Loucy (cell line): ENCODE data around the gene CYTH4.

ENCODE experiments used
- H2AFZ ChIP-seq: fragments of 200-600 bp; sonication (generic); 2 replicates; pipeline ENCODE4 v1.6.0; 2016; ENCODE audit warnings: antibody characterized with exemption, mild to moderate bottlenecking, low read length, moderate library complexity
- H3F3A ChIP-seq: fragments of 200-600 bp; 2 replicates; pipeline ENCODE4 v1.6.0; 2016; ENCODE audit warnings: antibody characterized with exemption, low read depth, mild to moderate bottlenecking
- H3K27me3 ChIP-seq: fragments of 200-600 bp; sonication (generic); 2 replicates; pipeline ENCODE4 v1.6.1; 2014; ENCODE audit warnings: low read length, mild to moderate bottlenecking; ENCODE audit not compliant: insufficient read depth, poor library complexity, severe bottlenecking
- H3K36me3 ChIP-seq: fragments of 200-600 bp; sonication (generic); 2 replicates; pipeline ENCODE4 v1.6.1; 2016; ENCODE audit warnings: low read length; ENCODE audit not compliant: insufficient read depth
- H3K4me1 ChIP-seq: fragments of 200-600 bp; sonication (generic); 2 replicates; pipeline ENCODE4 v1.5.1; 2014; ENCODE audit warnings: low read length, mild to moderate bottlenecking; ENCODE audit not compliant: insufficient read depth, poor library complexity, severe bottlenecking
- H3K4me2 ChIP-seq: fragments of 200-600 bp; sonication (generic); 2 replicates; pipeline ENCODE4 v1.6.0; 2014; ENCODE audit warnings: antibody characterized with exemption, low read length, low read depth, mild to moderate bottlenecking; ENCODE audit not compliant: poor library complexity, severe bottlenecking
- H3K4me3 ChIP-seq: fragments of 200-600 bp; sonication (generic); 2 replicates; pipeline ENCODE4 v1.5.1; 2014; ENCODE audit warnings: low read length, mild to moderate bottlenecking, mixed read lengths; ENCODE audit not compliant: poor library complexity, severe bottlenecking
- H3K79me2 ChIP-seq: fragments of 200-600 bp; sonication (generic); 2 replicates; pipeline ENCODE4 v1.6.1; 2014; ENCODE audit warnings: low read length; ENCODE audit not compliant: insufficient read depth
- H3K9ac ChIP-seq: fragments of 200-600 bp; sonication (generic); 2 replicates; pipeline ENCODE4 v1.6.0; 2014; ENCODE audit warnings: mild to moderate bottlenecking, low read depth, low read length, moderate library complexity; ENCODE audit not compliant: poor library complexity, severe bottlenecking
- H3K9me2 ChIP-seq: fragments of 200-600 bp; sonication (generic); replicated peaks from 2 replicates; pipeline ENCODE4 v1.6.1; 2016; ENCODE audit warnings: low read depth, low read length, mixed read lengths
- H3K9me3 ChIP-seq: fragments of 200-600 bp; sonication (generic); 2 replicates; pipeline ENCODE4 v1.6.1; 2014; ENCODE audit warnings: mild to moderate bottlenecking, antibody characterized with exemption, low read length, low read depth; ENCODE audit not compliant: insufficient read depth
- H4K20me1 ChIP-seq: fragments of 200-600 bp; sonication (generic); 2 replicates; pipeline ENCODE4 v1.6.0; 2014; ENCODE audit warnings: antibody characterized with exemption, low read length, mild to moderate bottlenecking; ENCODE audit not compliant: insufficient read depth, poor library complexity, severe bottlenecking
- EZH2phosphoT487 ChIP-seq: fragments of 200-600 bp; IDR thresholded peaks from 2 replicates; pipeline ENCODE4 v1.6.1; 2018; ENCODE audit warnings: antibody characterized with exemption, mild to moderate bottlenecking, moderate library complexity, borderline replicate concordance
- TF ChIP-seq, protein P1 (sequence below): fragments of 200-600 bp; sonication (generic); conservative IDR thresholded peaks from 2 replicates; pipeline ENCODE4 v1.5.1; 2014; ENCODE audit warnings: mild to moderate bottlenecking, antibody characterized with exemption, low read length

CYTH4 gene

DNA sequence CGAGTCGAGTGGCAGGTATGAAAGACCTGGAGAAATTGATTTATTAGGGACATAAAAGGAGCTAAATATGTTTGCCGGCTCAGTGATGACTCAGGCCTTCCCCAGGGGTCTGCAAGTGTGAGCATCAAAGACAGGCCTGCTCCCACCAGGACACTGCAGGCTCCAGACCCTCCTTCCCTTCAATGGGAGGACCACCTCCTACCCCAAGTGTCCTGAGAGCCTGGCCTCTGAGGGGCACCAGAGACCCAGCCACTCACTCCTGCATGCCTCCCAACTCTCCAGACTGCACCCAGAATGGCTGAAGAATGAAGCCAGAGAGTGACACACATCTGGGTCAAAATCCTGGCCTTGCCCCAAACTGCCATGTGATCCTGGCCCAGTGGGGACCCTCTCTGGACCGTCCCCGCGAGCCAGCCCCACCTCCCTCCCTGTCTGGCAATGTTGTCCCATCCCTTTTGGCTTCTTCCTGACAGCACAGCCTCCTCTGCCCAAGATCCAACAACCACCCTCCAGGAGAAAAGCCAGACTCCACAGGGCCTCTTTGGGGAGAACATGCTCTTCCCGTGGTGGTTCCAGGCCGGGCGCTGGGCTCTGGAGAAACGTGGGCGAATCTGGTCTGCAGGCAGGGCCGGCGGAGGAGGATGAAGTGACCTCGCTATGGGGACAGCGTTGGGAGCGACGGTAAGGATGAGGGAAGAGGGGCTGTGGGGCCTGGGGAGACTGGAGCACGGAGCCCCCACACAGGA lies 36.2 kb downstream of the CYTH4 start:
- H3K4me1 ChIP-seq: peaks cover 30% of the 10 kb centered on the region
- H2AFZ ChIP-seq: no peak overlapping the region
- H3F3A ChIP-seq: peaks cover 3% of the 10 kb centered on the region; the same call in 1 of the 2 replicates
- H3K9me2 ChIP-seq: no peaks in the 10 kb centered on the region
- no peak for TF ChIP-seq EZH2phosphoT487
- TF ChIP-seq, protein P1, sequence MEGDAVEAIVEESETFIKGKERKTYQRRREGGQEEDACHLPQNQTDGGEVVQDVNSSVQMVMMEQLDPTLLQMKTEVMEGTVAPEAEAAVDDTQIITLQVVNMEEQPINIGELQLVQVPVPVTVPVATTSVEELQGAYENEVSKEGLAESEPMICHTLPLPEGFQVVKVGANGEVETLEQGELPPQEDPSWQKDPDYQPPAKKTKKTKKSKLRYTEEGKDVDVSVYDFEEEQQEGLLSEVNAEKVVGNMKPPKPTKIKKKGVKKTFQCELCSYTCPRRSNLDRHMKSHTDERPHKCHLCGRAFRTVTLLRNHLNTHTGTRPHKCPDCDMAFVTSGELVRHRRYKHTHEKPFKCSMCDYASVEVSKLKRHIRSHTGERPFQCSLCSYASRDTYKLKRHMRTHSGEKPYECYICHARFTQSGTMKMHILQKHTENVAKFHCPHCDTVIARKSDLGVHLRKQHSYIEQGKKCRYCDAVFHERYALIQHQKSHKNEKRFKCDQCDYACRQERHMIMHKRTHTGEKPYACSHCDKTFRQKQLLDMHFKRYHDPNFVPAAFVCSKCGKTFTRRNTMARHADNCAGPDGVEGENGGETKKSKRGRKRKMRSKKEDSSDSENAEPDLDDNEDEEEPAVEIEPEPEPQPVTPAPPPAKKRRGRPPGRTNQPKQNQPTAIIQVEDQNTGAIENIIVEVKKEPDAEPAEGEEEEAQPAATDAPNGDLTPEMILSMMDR: no peak
- no peak overlapping the region for H3K4me2 ChIP-seq
- H3K4me3 ChIP-seq: no peak overlapping the region
- H3K79me2 ChIP-seq: no peaks in the 10 kb centered on the region
- H3K9ac ChIP-seq: no peak overlapping the region
- H3K27me3 ChIP-seq: no peaks in the 10 kb centered on the region
- no peaks in the 10 kb centered on the region for H4K20me1 ChIP-seq
- no peaks in the 10 kb centered on the region for H3K9me3 ChIP-seq
- H3K36me3 ChIP-seq: no peaks in the 10 kb centered on the region

GRCh38 chr22:37319469-37319868 lies 37.2 kb downstream of the CYTH4 start:
- Histone ChIP-seq H3K36me3 (no peaks in the 10 kb centered on the region), H2AFZ (no peak overlapping the region), H3K9me2 (no peaks in the 10 kb centered on the region), H3K4me1 (peaks cover 21% of the 10 kb centered on the region), H3K4me2 (no peak overlapping the region), H3K9ac (no peak overlapping the region), H3K4me3 (no peak overlapping the region), H3K79me2 (no peaks in the 10 kb centered on the region), H3K9me3 (no peaks in the 10 kb centered on the region), H4K20me1 (no peaks in the 10 kb centered on the region), H3K27me3 (no peaks in the 10 kb centered on the region), H3F3A (peaks cover 3% of the 10 kb centered on the region; the same call in 1 of the 2 replicates)
- TF ChIP-seq, protein P1: no peak
- no peak for TF ChIP-seq EZH2phosphoT487

DNA sequence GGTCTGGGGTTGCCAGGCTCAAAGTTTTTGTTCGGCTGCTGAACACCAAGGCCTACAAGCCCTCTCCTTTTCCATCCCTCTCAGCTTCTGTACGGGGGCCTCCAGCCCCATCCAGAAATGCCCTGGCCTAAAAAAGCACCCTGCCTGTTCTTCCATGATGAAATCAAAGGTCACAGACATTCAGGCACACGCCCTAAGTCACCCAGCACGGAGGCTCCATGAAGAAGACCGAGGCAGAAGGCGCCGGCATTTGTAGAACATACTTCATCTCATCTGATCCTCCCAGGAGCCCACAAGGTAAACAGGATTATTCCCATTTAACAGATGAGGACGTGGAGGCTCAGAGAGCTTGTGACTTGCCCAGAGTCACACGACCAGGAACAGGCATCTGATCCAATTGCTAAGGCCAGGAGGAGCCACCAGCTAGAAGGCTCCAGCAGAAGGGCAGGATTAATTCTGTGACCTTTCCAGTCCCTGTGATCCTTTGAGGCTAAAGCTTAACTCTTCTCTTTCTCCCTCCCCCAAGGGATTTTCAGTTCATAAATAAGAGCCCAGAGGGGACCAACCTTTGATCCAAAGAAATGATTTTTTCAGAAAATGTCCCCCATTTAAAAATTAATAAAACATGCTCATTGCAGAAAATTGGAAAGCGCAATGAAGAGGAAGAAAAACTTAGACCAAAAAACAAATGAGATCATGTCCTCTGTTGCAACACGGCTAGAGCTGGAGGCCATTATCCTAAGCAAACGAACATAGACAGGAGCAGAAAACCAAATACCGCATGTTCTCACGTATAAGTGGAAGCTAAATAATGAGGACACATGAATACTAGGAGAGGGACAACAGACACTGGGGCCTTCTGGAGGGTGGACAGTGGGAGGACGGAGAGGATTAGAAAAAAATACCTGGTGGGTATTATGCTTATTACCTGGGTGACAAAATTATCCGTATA lies 38.7 kb downstream of the CYTH4 start:
- no peaks in the 10 kb centered on the region for H3K9me3 ChIP-seq
- H3K4me3 ChIP-seq: no peak overlapping the region
- peaks cover 8% of the 10 kb centered on the region for H3K4me1 ChIP-seq
- H3K4me2 ChIP-seq: no peak overlapping the region
- H3K9me2 ChIP-seq: no peaks in the 10 kb centered on the region
- H4K20me1 ChIP-seq: no peaks in the 10 kb centered on the region
- H3K27me3 ChIP-seq: no peaks in the 10 kb centered on the region
- H3K9ac ChIP-seq: no peak overlapping the region
- H3K79me2 ChIP-seq: no peaks in the 10 kb centered on the region
- no peaks in the 10 kb centered on the region for H3F3A ChIP-seq
- TF ChIP-seq, protein P1: no peak
- no peak for TF ChIP-seq EZH2phosphoT487
- H3K36me3 ChIP-seq: no peaks in the 10 kb centered on the region
- no peak overlapping the region for H2AFZ ChIP-seq
